GM18861 (cell line): ENCODE results near the gene ERC2.

Source experiments
- ATAC-seq: cut with Tn5 transposase; IDR thresholded peaks from one replicate; pipeline ENCODE4 v1.9.1; 2021; ENCODE audit not compliant: unreplicated experiment

The ERC2 gene

DNA sequence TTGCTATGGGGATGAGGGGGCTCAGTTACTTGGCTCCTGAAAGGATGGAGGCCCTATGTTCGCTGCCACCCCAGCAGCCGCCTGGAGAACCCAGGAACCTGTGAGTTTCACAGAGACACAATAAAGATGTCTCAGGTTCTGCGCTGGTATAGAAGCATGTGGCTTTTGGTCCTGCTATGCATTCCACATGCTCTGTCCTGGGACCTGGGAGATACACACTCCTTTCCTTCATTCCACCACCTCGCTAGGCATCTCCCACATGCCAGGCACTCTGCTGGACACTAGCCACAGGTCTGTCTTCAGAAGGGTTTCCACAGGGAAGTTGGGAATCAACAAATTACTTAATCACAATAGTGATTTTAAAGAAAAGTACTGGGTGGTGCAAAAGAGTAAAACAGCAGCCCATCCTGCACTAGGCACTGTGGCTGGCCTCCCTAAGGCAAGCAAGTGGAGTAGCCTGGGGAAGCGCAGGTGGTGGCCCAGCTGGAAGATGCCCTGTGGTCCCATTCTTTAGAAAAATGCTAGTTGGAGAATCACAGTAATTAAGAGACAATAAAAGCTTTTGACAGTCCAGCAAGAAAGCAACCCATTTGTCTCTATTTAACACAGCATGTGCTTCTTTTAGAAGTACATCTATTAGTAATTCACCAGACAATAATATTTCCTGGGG, 572.2 kb downstream of the ERC2 start:
- no peak for ATAC-seq

DNA sequence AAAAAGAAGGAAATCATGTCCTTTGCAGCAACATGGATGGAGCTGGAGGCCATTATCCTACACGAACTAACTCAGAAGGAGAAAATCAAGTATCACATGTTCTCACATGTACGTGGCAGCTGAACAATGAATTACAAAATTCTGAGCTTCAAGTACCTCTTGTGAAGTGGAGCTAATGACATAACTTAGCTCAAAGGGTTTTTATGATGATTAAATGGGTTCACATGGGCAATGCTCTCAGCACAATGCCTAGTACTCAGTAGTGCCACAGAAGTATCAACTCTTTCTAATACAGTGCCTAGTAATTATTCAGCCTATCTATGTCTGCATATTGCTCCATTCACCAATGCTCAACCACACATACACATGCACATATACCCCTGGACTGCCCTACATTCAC, 573.7 kb downstream of the ERC2 start:
- no peak for ATAC-seq

DNA sequence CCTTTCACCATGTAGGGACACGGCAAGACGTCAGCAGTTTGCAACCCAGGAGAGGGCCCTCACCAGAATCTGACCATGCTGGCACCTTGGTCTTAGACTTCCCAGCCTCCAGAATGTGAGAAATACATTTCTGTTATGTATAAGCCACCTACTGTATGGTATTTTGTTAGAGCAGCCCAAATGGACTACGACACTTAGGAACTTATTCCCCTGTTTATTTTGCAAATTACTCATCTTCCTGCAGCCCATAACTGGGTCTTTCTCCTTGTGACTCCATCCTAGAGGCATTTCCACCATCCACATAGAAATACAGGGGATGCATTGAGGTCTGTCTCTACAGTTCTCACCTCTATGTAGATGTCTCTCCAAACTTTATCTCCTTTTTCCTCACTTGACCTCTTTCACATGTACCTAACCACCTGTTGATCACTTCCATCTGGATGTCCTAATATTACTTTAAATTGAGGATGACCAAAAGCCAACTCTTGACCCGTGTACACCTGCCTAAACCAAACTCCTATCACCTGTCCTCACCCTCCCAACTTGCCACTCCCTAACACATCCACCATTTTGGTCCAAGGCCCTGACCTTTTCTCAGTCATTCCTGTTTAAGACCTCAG, 575.1 kb downstream of the ERC2 start:
- no peak for ATAC-seq

DNA sequence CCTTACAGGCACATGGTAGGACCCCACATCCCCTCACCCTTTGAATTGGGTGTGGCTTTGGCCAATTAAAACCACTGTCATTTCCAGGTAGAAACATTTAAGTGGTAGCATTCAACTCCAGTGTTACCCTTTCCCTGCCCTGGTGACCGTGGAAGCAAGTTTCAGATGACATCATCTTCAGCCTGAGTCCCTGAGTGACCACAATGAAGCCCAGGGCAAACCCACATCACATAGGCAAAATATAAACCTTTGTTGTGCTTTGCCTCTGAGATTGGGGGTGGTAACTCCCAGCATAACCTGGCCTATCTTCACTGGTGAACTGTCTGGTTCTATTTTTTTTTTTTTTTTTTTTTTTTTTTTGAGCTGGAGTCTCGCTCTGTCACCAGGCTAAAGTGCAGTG, 577.2 kb downstream of the ERC2 start:
- ATAC-seq, result no peak

DNA sequence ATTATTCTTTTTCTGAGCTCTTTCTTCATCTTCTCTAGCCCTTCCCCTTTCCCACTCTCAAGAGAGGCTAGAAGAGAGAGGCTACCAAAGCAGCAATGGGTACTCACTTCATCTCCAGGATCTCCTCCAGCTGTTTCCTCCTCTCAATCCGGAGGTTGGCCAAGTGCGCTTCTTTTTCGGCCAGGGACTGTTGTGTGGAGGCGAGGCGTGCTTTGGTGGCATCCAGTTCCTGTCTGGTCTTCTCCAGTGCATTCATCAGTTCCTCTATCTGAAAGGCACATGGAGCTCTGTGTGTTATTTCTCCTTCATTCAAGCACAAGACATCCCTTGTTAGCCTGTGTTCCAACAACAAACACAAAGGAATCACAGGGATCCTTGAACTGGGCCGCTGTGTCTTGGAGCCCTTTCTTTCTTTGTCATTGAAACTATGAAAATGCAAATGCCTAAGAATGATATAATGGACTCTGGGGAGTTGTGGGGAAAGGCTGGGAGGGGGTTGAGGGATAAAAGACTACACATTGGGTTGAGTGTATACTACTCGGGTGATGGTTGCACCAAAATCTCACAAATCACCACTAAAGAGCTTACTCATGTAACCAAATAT, 579.9 kb downstream of the ERC2 start:
- no peak for ATAC-seq

DNA sequence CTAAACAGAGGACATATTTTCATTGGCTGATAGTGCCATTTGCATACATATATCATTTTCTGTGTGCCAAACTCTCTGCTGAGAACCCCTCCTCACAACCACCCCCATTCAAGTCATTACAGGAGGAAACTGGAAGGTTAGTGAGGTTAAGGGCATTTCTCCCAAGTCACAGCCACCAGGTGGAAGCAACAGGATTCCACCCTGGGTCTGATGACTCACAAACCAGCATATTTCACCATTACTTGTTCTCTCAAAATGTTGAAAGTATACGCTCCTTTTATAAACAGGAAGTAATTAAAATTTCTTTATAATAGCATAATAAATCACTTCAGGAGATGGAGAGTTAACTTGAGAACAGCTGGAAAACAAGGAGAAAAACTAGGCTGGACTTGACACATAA, 582.5 kb downstream of the ERC2 start:
- no peak for ATAC-seq

DNA sequence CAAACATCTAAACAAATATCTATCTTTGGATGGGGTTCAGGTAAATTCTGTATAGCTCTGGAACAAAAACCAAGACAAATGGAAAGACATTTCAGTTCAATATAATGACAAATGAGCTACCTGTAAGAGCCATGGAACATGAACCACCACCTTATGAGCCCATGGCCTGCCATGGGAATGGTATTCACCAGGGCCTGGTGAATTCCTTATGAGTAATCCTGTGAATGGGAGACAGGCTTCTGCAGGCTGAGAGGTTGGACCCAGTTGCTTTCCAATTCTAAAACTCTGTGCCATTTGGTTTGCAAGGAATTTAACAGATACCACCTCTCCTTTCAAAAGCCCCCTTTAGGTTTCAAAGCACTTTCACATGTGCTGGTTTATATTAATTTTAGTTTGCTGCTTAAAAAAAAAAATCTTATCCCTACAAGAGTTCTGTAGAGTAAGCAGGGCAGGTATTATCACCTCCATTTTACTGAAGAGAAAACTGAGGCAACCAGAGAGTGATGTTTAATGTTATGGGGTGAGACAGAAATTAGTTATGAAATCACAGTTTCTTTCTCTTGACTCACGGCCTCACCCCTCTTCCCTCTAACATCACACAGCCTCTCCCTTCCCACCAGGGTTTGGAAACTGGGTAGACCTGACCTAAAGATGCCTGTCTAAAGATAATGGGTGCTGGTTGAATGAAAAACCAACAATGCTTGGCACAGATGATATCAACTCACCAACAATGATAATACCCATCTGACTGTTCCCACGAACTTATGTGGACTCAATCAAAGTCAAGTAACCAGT, 583.6 kb downstream of the ERC2 start:
- ATAC-seq, result no peak

DNA sequence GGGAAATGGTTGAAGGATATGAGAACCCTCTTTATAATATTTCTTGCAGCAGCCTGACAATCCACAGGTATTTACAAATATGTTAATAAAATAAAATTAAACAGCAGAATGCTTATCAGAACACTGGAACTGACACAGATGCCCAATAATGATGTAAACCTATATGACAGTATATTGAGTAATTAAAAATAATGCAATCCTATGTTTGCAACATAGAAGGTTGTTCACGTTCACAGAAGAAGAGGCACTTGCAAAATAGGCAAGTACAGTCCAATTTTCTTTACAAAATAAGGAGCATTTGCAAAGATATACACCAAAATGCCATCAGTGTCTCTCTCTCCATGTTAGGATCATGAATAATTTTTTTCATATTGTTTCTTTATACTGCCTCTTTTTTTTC, 584.2 kb downstream of the ERC2 start:
- no peak for ATAC-seq

DNA sequence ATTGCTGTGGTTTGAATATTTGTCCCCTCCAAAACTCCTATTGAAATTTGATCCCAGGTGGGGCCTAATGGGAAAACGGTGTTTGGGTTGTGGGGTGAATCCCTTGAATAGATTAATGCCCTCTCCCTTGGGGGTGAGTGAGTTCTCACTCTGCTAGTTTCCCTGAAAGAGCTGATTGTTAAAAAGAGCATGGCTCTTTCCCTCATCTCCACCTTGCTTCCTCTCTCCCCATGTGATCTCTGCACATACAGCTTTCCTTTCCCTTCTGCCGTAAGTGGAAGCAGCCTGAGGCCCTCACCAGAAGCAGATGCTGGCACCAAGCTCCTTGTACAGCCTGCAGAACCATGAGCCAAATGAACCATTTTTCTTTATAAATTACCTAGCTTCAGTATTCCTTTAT, 586.3 kb downstream of the ERC2 start:
- ATAC-seq, result no peak

DNA sequence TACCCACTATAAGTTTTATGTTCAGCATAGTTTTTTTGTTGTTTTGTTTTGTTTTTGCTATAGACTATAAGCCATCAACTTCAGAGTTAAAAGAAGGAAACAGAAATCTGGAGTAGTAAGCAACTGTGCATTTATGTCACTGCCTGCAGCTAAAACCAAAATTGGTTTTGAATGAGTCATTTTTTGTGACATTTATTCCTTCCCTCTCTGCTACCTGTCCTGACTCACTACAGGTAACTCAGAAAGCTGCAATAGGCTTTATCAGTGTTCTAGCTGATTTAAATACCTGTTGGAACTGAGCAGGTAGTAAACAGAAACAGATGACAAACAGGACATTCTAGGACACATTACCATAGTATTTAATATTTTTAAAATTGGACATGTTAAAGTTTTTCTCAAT, 587.9 kb downstream of the ERC2 start:
- no peak for ATAC-seq

DNA sequence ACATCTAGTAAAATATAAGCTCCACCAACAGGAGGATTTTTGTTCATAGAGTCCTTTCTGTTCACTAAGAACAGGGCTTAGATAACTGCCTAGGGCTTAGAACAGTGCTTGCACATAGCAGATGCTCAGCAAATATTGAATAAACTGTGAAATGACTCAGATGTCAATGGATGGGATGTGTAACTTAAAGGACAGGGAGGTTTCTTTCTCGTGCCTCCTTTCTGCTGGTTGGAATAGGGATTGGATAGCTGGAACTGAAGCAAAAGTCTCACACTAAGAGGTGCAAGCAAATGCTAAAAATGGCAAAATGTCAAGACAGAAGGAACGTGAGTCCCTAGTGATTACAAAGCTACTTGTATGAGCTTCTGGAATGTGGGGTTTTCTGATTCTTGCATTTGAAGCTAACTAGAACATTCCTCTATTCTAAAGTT, 588.4 kb downstream of the ERC2 start:
- ATAC-seq, result no peak

DNA sequence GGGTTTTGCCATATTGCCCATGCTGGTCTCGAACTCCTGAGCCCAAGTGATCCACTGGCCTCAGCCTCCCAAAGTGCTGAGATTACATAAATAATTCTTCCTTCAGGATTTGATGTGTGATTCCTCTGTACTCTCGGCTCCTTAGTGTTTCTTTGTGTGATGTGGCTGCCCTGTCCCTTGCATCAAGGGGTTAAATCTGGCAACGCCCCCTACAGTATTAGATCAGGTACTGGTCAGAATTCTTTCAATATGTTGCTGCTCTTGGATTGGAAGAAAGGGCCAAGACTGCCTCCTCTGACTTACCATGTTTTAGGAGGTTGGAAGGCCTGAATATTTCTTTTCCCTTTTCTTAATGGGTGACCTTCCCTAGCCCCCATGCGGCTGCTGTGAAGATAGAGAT, 590.6 kb downstream of the ERC2 start:
- ATAC-seq, result no peak

DNA sequence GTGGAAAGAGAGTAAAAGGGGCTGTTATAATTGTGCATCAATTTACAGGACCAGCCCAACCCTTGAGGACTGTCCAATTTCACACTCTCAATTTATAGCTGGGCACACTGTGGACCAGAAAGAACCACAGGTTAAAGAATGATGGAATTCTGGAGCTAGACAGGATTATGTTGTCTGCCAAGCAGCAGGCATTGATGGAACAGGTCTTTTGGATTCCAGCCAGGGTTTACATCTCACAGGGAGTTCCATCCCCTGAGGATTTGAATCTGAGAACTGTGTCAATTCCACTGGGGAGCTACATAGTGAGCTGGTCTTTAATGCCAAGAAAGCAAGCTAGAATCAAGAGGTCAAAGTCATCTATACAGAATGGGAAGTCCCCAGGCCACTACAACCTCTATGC, 591.7 kb downstream of the ERC2 start:
- ATAC-seq, result no peak

DNA sequence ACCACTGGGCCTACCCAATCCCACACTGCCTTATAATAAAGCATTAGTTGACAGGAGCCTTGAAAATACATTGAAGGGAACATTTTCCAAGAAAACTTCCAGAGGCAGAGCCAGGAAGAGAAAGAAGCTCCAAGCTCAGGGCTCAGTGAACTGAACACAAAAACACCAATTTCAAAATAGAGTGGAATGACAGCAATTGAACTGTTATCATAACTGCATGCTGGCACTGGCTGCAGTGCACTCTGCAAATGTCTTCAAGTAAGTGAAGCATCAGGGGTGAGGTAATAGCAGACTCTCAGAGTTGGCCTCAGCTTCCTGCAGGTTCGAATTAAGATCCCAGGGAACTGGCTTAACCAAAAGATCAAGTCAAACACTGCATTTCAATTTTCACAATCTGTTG, 593.2 kb downstream of the ERC2 start:
- no peak for ATAC-seq

DNA sequence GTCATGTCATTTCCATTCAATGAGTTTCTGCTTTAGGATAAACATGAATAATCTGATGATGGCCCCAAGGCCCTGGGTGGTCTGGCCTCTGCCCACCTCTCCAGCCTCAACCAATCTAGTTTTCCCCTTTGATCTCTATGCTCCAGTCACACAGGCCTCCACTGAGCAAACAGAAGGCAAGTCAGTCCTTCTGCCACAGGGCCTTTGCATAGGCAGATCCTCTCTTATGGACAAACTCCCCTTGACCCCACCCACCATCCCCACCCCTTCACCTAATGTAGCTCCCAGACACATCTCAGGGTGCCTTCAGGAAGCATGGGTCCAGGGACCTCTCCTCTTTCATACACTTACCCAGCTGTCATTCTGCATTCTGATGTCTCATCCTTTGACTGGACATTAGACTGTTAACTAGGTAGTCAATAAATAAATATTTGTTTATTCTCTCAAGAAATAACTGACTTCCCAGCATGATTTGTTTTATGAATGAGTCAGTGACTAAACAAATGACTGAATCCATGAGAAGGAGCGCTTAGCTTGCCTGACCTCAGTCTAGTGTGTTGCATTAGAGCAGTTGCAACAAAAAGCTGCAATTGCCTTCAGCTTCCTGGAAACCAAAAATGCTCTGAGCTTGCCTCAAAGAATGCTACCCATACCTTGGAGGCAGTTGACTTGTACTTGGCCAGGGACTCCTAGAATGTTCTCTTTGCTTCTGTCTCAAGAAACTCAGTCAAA, 594.6 kb downstream of the ERC2 start:
- no peak for ATAC-seq

DNA sequence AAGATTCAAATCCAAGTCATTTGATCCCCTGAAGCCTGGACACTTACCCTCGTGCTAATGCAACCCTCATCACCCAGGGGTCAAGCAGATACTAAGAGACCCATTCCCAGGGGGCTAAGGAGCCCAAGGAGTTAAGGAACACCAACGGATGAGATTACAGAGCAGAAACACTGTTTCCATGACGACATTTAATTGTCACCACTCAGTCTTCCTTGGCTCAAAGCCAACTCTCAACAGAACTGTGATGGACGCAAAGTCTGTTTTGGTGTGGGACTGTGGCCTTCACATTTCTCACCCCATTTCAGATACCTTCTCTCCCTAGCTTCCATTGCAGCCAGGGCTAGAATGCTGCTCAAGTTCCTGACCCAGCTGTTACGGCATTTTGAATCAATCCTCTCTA, 597.7 kb downstream of the ERC2 start:
- no peak for ATAC-seq

DNA sequence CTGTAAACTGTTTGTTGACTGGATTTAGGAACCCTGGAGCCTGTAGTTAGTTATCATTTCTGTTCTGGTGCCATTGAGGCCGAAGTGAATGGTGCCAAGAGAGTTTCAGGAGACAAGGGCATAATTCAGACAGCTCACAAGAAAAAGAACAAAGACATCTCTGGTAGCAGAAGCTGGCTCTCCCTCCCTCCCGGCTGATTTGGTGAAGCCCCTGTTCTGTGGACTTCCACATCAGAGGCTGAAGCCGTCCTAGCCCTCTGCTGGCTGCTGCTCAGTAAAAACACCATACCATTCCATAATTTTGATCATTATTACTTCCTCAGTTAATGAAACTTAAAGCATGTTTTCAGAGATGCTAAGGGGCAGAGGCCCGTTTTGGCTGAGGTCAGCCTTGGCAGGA, 599.9 kb downstream of the ERC2 start:
- ATAC-seq, result no peak

DNA sequence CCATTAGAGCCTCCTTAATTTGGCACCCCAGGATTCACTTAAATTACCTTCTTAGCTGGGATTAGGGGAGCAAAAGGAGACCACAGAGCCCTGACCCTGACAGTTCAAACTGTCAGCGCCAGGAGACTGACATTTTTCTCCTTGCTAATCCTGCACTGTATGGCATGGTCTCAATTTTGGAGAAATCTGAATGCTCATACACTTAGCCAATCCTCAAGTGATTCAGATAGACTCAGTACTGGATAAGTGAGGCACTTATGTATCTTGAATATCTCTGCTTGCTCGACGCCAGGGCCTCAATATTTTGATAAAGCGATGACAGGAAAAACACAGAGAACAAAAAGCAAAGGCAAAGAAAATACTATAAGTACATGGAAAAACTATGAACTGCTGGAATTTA, 605.2 kb downstream of the ERC2 start:
- no peak for ATAC-seq

DNA sequence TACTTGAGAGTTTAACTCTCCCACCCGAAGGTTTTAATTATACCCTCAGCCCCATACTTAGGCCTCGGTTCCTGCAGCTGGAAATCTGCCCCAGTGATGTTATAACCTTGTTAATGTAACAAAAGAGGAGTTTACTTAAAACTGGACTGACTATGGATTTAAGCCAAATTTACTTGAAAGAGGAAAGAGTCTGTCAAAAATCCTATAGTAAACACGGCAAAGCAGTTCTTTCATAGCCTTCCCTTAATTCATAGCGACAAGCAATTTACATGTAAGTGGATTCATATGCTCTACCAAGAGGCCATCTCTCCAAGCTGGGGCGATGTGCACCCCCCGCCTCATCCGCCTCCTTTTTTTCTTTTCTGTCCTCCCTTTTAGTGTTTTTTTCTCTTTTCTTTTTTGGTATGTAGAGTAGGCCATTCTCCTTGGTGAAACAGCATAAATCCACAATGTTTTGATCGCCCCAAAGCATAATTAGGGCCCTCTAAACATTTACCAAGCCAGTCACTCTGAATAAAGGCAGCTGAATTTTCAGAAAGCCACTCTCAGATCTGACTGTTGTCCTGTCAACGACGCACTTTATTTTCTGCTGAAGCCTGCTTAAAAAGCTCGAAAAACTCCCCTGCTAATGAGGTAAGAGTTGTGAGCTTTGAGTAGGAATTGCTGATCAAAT, 608.1 kb downstream of the ERC2 start:
- no peak for ATAC-seq

DNA sequence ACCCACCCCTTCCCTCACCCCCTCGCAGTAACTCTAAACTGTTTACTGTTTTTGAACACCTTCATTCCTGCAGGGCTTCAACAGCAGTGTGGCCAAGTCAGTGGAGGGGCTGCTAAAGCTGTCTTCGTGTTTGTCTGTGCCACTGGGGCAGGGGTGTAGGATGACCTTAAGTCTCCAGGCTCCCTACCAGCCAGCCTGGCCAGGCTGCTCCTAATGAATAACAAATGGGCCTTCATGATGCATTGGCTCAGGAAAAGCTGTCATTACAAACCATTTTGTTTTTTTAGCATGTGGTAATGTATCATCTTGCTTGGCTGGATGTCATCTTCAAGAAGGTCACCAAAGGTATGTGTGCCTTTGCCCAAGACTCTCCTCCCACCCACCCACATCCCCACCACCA, 609.0 kb downstream of the ERC2 start:
- no peak for ATAC-seq

DNA sequence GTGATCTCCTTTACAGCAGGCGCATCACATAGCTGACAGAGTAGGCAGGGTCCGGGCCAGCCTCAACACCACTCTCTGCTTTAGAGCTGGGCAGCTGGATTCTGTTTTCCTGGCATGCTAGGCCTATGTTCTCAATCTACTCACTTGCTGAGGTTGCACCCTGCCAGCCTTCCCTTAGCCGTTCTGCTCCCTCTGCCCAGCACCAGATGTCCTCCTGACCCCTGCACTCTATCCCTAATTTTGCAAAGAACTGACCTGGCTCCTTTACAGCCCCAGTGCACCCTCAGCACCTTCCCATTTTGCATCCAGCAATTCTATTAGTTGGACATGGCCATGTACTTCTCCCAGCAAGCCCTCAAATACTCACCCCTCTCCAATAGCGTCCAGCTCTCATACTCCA, 609.5 kb downstream of the ERC2 start:
- no peak for ATAC-seq
